Upper lobe of left lung (tissue), 6 donors: ENCODE data around the gene ASB2. TPM values are rescaled to one million over a fixed set of nuclear protein-coding genes. Genes with fewer than 3 reads are reported as not detected.
A peak's percentile ranks its signal among the peaks of the same experiment; 100 is the strongest.

Source experiments
- ATAC-seq, 2 donors: fragments of 200-7000 bp; cut with Tn5 transposase; one replicate each; pipeline ENCODE4 v1.9.1; 2022; ENCODE audit warnings: mild to moderate bottlenecking in 2 of 2, moderate library complexity in 2 of 2; ENCODE audit not compliant: low FRiP score in 2 of 2
- DNase-seq, 2 donors: peaks; one replicate each; pipeline ENCODE4 v3.0.0-alpha.2; 2019 to 2020
- H3K27ac ChIP-seq, 4 donors: fragments of 200-600 bp; sonication (generic); one replicate each; pipeline ENCODE4 v1.5.1; 2016 to 2019
- H3K27me3 ChIP-seq, 4 donors: fragments of 200-600 bp; sonication (generic); one replicate each; pipeline ENCODE4 v1.5.1; 2017 to 2019
- H3K36me3 ChIP-seq, 4 donors: fragments of 200-600 bp; sonication (generic); one replicate each; pipeline ENCODE4 v1.5.1; 2016 to 2019
- H3K4me1 ChIP-seq, 4 donors: fragments of 200-600 bp; sonication (generic); one replicate each; pipeline ENCODE4 v1.5.1; 2018 to 2019
- H3K4me3 ChIP-seq, 4 donors: fragments of 200-600 bp; sonication (generic); one replicate each; pipeline ENCODE4 v1.5.1; 2017 to 2019; ENCODE audit warnings: mild to moderate bottlenecking in 2 of 4, moderate library complexity in 1 of 4
- H3K9me3 ChIP-seq, 4 donors: fragments of 200-600 bp; sonication (generic); one replicate each; pipeline ENCODE4 v1.5.1; 2018 to 2019
- CTCF ChIP-seq, 6 experiments: fragments of 450-650 bp in 4 of 6; fragments of 200-600 bp in 2 of 6; sonication (generic) in 2 of 6; IDR thresholded peaks; one replicate each; pipeline ENCODE4 v1.5.1; 2016 to 2019; ENCODE audit warnings: antibody characterized with exemption in 6 of 6
- EP300 ChIP-seq, 4 donors: sonication (generic); formaldehyde crosslinking; IDR thresholded peaks; one replicate each; pipeline ENCODE4 v1.5.1; 2017; ENCODE audit warnings: antibody characterized with exemption in 4 of 4, control low read depth in 2 of 4
- POLR2A ChIP-seq, 4 donors: fragments of 450-650 bp; IDR thresholded peaks; one replicate each; pipeline ENCODE4 v1.5.1; 2016 to 2017; ENCODE audit warnings: antibody characterized with exemption in 4 of 4, mild to moderate bottlenecking in 2 of 4
- POLR2AphosphoS5 ChIP-seq, 2 donors: sonication (generic); formaldehyde crosslinking; IDR thresholded peaks; one replicate each; pipeline ENCODE4 v1.5.1; 2017; ENCODE audit warnings: antibody characterized with exemption in 2 of 2
- WGBS, 2 donors: methylation state at CpG; one replicate each; pipeline ENCODE4 v1.1.5; 2017 to 2018; 5-methylcytosine and 5-hydroxymethylcytosine counted together
- total RNA-seq, 6 donors: library from RNA; depleted of rRNA in 4 of 6; stranded (reverse); fragments of >200 nt in 4 of 6; gene quantifications; one replicate each; pipeline versions ENCODE4 v1.1.0 to v1.2.1, GENCODE V29; 2016 to 2021
- donor health status: DM: no; HTN: no; CAD: no; lungs with moderate emphysema.
- donor health status: DM: no; HTN: yes; CAD: no; lungs with severe emphysema.

Gene ASB2
- 1 to 10 TPM in 3 of 6 donors, under 1 TPM in 2, not detected in 1; 0.76 to 2.2 (median 1.9) TPM for total RNA-seq

DNA sequence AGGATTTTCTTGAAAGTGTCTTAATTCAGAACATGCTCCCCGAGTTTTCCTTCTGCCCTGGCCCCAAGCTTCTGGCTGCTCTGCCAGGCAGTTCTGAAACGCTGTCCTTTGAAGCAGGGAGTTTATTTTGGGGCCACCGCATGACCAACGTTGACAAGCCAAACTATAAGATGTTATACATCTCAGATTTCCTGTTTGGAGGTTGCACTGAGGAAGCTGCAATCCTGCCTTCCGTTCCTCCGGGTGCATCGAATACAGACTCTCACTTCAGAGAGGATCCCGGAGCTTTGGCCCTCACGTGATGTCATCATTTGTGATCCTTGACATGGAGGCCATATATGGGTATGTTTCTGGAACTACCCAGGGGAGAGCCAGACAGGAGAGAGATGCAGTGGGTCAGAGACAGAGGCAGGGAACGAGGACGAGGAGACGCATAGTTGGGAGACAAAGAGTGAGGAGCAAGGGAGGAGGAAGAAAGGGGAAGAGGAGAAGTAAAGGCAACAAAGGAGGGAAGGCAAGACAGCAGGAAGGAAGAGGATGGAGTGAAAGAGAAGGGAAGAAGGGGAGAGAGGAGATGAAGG lies at the start of gene ASB2:
Gene ASB2, minus strand, starts transcription at position 94 of the 581 bp plus-strand sequence. CDS start 12,031 bp downstream, outside the sequence.
- H3K9me3 ChIP-seq: no peaks in the 10 kb centered on the region
- H3K27ac ChIP-seq: no peak within 1 kb of the TSS
- no peak for TF ChIP-seq EP300 (IDR thresholded peaks at IDR 0.05)
- TF ChIP-seq POLR2AphosphoS5 (IDR thresholded peaks at IDR 0.05): no peak
- TF ChIP-seq CTCF (IDR thresholded peaks at IDR 0.05): no peak
- no peak for TF ChIP-seq POLR2A (IDR thresholded peaks at IDR 0.05)
- H3K27me3 ChIP-seq: no peaks in the 10 kb centered on the region
- 25 to 31% methylated on average over 12 of the region's 12 CpGs for WGBS, 2 donors
- H3K4me3 ChIP-seq: peak within 1 kb of the TSS in 2 of 4 donors; percentile 3 to 9
- no peaks in the 10 kb centered on the region for H3K36me3 ChIP-seq
- DNase-seq (no peak), ATAC-seq (no peak)
- no peaks in the 10 kb centered on the region for H3K4me1 ChIP-seq

- WGBS, 2 donors: 54 to 59% methylated on average over 6 of the region's 6 CpGs
- no peak for ATAC-seq
- Histone ChIP-seq H3K36me3 (no peaks in the 10 kb centered on the region), H3K9me3 (no peaks in the 10 kb centered on the region), H3K27me3 (no peaks in the 10 kb centered on the region), H3K27ac (no peak overlapping the region), H3K4me1 (peaks cover 7 to 27% (median 17%) of the 10 kb centered on the region in 4 donors), H3K4me3 (peak overlapping the region in 3 of 4 donors; percentile 69 to 81 (median 70))
- DNase-seq: no peak
- no peak for TF ChIP-seq EP300 (IDR thresholded peaks at IDR 0.05)
- no peak for TF ChIP-seq POLR2AphosphoS5 (IDR thresholded peaks at IDR 0.05)
- TF ChIP-seq POLR2A (IDR thresholded peaks at IDR 0.05): no peak
- no peak for TF ChIP-seq CTCF (IDR thresholded peaks at IDR 0.05)
Observed at GRCh38 chr14:94025720-94026119, 49.4 kb upstream of the ASB2 start.

DNA sequence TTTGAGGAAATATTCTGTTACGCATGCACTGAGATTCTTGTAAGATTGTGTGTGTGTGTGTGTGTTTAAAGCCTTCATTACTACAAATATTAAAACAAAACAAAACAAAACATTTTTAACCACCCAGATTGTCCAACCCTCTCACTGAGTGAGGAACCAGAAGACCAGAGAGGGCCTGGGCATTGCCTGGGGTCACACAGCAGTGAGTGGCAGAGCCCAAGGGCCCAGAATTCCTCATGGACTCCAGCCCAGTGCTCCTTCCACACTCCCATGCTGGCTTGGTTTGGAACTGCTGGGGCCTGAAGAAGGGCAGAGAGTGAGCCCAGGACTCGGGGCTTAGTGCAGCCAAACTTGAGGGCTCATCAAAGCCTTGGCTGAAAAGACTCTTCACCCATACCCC lies 48.2 kb upstream of the ASB2 start:
- Histone ChIP-seq H3K4me3 (no peak overlapping the region), H3K9me3 (no peaks in the 10 kb centered on the region), H3K36me3 (no peaks in the 10 kb centered on the region), H3K4me1 (peaks cover 7 to 27% (median 17%) of the 10 kb centered on the region in 4 donors), H3K27me3 (no peaks in the 10 kb centered on the region), H3K27ac (no peak overlapping the region)
- DNase-seq (no peak), ATAC-seq (no peak)
- 88 to 97% methylated on average over 1 to 2 of the region's 2 CpGs for WGBS, 2 donors
- TF ChIP-seq CTCF (IDR thresholded peaks at IDR 0.05) (no peak), EP300 (IDR thresholded peaks at IDR 0.05) (no peak), POLR2A (IDR thresholded peaks at IDR 0.05) (no peak), POLR2AphosphoS5 (IDR thresholded peaks at IDR 0.05) (no peak)

DNA sequence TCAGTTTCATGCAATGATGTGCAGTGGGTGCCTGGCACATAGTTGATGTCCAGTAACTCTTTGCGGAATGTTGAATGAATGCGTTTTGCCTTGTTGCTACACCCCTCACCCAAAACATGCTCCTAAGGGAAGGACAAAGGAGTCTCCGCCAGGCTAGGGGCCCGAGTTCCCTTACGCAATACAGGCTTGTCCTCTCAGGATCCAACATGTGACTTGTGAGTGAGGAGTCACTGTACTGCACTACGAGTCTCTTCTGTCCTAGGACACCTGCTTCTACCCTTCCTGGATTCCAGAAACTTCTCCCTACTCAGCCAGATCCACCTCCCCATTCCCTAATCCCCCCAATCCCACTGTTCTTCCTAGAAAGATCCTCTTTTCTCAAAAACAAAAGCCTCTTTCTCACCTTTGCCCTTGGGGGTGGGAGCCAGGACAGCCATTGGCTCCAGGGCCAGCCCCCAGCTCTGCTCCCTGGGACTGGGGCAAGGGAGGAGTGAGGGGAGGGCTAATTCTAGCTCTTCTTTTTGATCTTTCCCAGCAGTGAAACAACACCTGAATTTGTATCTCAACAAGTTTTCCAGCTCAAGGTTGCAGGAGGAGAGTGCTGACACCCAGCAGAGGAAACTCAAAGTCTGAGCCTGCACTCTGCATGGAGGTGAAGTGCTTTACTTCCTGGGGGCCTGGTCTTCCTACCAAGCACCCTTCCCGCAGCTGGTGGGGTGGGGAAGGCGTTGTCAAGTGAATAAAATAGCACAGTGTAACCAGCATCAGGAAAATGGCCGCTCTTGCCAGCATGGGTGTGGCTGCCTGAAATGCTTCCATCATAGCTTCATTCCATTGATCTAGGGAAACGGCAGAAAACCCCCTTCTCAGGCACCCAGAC lies 46.4 kb upstream of the ASB2 start:
- Histone ChIP-seq H3K4me3 (no peak overlapping the region), H3K27me3 (no peaks in the 10 kb centered on the region), H3K36me3 (no peaks in the 10 kb centered on the region), H3K9me3 (no peaks in the 10 kb centered on the region), H3K4me1 (peaks cover 7 to 18% (median 14%) of the 10 kb centered on the region in 4 donors), H3K27ac (no peak overlapping the region)
- ATAC-seq (no peak), DNase-seq (no peak)
- WGBS, 2 donors: 64 to 77% methylated on average over 9 to 10 of the region's 10 CpGs
- no peak for TF ChIP-seq EP300 (IDR thresholded peaks at IDR 0.05)
- no peak for TF ChIP-seq POLR2AphosphoS5 (IDR thresholded peaks at IDR 0.05)
- TF ChIP-seq POLR2A (IDR thresholded peaks at IDR 0.05): no peak
- TF ChIP-seq CTCF (IDR thresholded peaks at IDR 0.05): no peak
